HCT116 (cell line): Measurements from ENCODE around the gene IL17RD.

ENCODE experiments used
- ATF3 ChIP-seq: IDR thresholded peaks from 2 replicates; pipeline ENCODE4 v1.6.1; 2012
- EGR1 ChIP-seq: IDR thresholded peaks from 2 replicates; pipeline ENCODE4 v1.6.1; 2012; ENCODE audit warnings: low read depth
- EZH2 ChIP-seq: fragments of 200-600 bp; sonication (generic); IDR thresholded peaks from 2 replicates; pipeline ENCODE4 v1.6.1; 2017; ENCODE audit warnings: antibody characterized with exemption, mixed run types
- POLR2A ChIP-seq: IDR thresholded peaks from 2 replicates; pipeline ENCODE4 v1.7.0; 2011; ENCODE audit warnings: borderline replicate concordance; ENCODE audit not compliant: insufficient read depth, insufficient read length; ENCODE audit errors: extremely low read depth
- POLR2AphosphoS5 ChIP-seq: IDR thresholded peaks from 2 replicates; pipeline ENCODE4 v1.6.1; 2011; ENCODE audit warnings: mild to moderate bottlenecking, low read depth, low read length, moderate library complexity
- RAD21 ChIP-seq: IDR thresholded peaks from 2 replicates; pipeline ENCODE4 v1.6.1; 2012; ENCODE audit warnings: low read depth, mild to moderate bottlenecking
- SIN3A ChIP-seq: IDR thresholded peaks from 2 replicates; pipeline ENCODE4 v1.6.1; 2012; ENCODE audit warnings: low read depth
- SP1 ChIP-seq: IDR thresholded peaks from 2 replicates; pipeline ENCODE4 v1.6.1; 2012; ENCODE audit warnings: low read depth
- ZFX ChIP-seq: fragments of 450-650 bp; IDR thresholded peaks from 2 replicates; pipeline ENCODE4 v1.6.1; 2017
- TF ChIP-seq, protein P1 (sequence below), 3 experiments: fragments of 200-600 bp in 1 of 3; sonication (generic) in 1 of 3; IDR thresholded peaks in 2 of 3; conservative IDR thresholded peaks in 1 of 3; 2 replicates each; pipeline ENCODE4 v1.5.1; 2012 to 2017; ENCODE audit warnings: low read depth in 2 of 3, low read length in 2 of 3, antibody characterized with exemption in 1 of 3, borderline replicate concordance in 1 of 3, control low read depth in 1 of 3, mild to moderate bottlenecking in 1 of 3, mixed read lengths in 1 of 3, mixed run types in 1 of 3, moderate library complexity in 1 of 3; ENCODE audit not compliant: insufficient read depth in 1 of 3
- TF ChIP-seq, protein P2 (sequence below): IDR thresholded peaks from 2 replicates; pipeline ENCODE4 v1.6.1; 2012

- no peak for TF ChIP-seq ATF3
- TF ChIP-seq EGR1: no peak
- TF ChIP-seq, protein P1, sequence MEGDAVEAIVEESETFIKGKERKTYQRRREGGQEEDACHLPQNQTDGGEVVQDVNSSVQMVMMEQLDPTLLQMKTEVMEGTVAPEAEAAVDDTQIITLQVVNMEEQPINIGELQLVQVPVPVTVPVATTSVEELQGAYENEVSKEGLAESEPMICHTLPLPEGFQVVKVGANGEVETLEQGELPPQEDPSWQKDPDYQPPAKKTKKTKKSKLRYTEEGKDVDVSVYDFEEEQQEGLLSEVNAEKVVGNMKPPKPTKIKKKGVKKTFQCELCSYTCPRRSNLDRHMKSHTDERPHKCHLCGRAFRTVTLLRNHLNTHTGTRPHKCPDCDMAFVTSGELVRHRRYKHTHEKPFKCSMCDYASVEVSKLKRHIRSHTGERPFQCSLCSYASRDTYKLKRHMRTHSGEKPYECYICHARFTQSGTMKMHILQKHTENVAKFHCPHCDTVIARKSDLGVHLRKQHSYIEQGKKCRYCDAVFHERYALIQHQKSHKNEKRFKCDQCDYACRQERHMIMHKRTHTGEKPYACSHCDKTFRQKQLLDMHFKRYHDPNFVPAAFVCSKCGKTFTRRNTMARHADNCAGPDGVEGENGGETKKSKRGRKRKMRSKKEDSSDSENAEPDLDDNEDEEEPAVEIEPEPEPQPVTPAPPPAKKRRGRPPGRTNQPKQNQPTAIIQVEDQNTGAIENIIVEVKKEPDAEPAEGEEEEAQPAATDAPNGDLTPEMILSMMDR (IDR thresholded peaks at IDR 0.05 in 2 of 3, conservative IDR thresholded peaks at IDR 0.05 in 1 of 3; ENCODE audit: borderline replicate concordance in 1 of 3, insufficient read depth in 1 of 3, low read depth in 2 of 3, low read length in 2 of 3): no peak
- TF ChIP-seq POLR2A: no peak
- TF ChIP-seq, protein P2, sequence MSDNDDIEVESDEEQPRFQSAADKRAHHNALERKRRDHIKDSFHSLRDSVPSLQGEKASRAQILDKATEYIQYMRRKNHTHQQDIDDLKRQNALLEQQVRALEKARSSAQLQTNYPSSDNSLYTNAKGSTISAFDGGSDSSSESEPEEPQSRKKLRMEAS: no peak
- no peak for TF ChIP-seq POLR2AphosphoS5
- TF ChIP-seq SIN3A: no peak
- no peak for TF ChIP-seq RAD21
- no peak for TF ChIP-seq SP1
- TF ChIP-seq EZH2: no peak
- TF ChIP-seq ZFX: no peak
Measured at GRCh38 chr3:57144952-57145351, 20.2 kb downstream of the IL17RD start.
